Spleen (tissue), 7 donors: ENCODE measurements around the gene KRT73.

ENCODE experiments used
- CTCF ChIP-seq, 11 experiments: fragments of 200-600 bp in 7 of 11; fragments of 450-650 bp in 4 of 11; sonication (generic) in 4 of 11; IDR thresholded peaks in 8 of 11; conservative IDR thresholded peaks in 3 of 11; 1 replicate in 7 of 11; 2 replicates in 4 of 11; pipeline versions ENCODE4 v1.4.0 to v1.8.0; 2016 to 2021; ENCODE audit warnings: antibody characterized with exemption in 11 of 11, inconsistent platforms in 4 of 11, mild to moderate bottlenecking in 1 of 11
- POLR2A ChIP-seq, 3 donors: fragments of 450-650 bp; IDR thresholded peaks; one replicate each; pipeline ENCODE4 v1.5.1; 2017; ENCODE audit warnings: antibody characterized with exemption in 3 of 3, mild to moderate bottlenecking in 1 of 3
- donor health status: DM: no; HTN: no; CAD: no; lungs with moderate emphysema.
- donor health status: DM: no; HTN: no; CAD: no.
- donor health status: DM: no; HTN: no; CAD: no.

GRCh38 chr12:52630008-52630500, 11.7 kb upstream of the KRT73 start:
- TF ChIP-seq CTCF (IDR thresholded peaks at IDR 0.05 in 8 of 11, conservative IDR thresholded peaks at IDR 0.05 in 3 of 11) (no peak), POLR2A (IDR thresholded peaks at IDR 0.05) (no peak)
